Forelimb muscle (tissue), 1 donor: Measurements from ENCODE around the gene ICAM3. TPM values are rescaled to one million over a fixed set of nuclear protein-coding genes. Genes with fewer than 3 reads are reported as not detected.

ENCODE experiments used
- DNase-seq: peaks from one replicate; pipeline ENCODE4 v3.0.0-alpha.2; 2013; ENCODE audit warnings: low read depth
- polyA plus RNA-seq: library from polyadenylated mRNA; unstranded; fragments of 120-200 nt; gene quantifications from one replicate; pipeline ENCODE4 v1.2.1, GENCODE V29; 2013; ENCODE audit not compliant: insufficient read length

Gene ICAM3
- polyA plus RNA-seq, 1 donor = 4.9 TPM

GRCh38 chr19:10318807-10319682 lies 20.4 kb downstream of the ICAM3 start:
- DNase-seq = no peak

GRCh38 chr19:10317857-10318462 lies 21.5 kb downstream of the ICAM3 start:
- DNase-seq = no peak

GRCh38 chr19:10317045-10317856 lies 22.2 kb downstream of the ICAM3 start:
- DNase-seq = no peak

- DNase-seq = no peak
Measured at GRCh38 chr19:10316229-10317044, 23.0 kb downstream of the ICAM3 start.

GRCh38 chr19:10315335-10316214 lies 23.8 kb downstream of the ICAM3 start, which contains the start of gene FDX2:
Gene FDX2, minus strand, starts transcription at chr19:10316015. Its CDS starts 19 bp downstream, at chr19:10315996.
- peak; percentile 46 for DNase-seq

- DNase-seq = no peak
Measured at GRCh38 chr19:10309423-10309822, 30.0 kb downstream of the ICAM3 start, which contains the start of gene ZGLP1. Gene ZGLP1, minus strand, starts transcription at chr19:10309815.

GRCh38 chr19:10306327-10306726 lies 33.1 kb downstream of the ICAM3 start:
- no peak for DNase-seq

GRCh38 chr19:10305139-10305806 lies 34.2 kb downstream of the ICAM3 start:
- DNase-seq = no peak

- DNase-seq = no peak
Measured at GRCh38 chr19:10299545-10300458, 39.6 kb downstream of the ICAM3 start.

- no peak for DNase-seq
Measured at GRCh38 chr19:10295847-10296591, 43.4 kb downstream of the ICAM3 start.

GRCh38 chr19:10295305-10295846 lies 44.0 kb downstream of the ICAM3 start:
- DNase-seq = no peak

GRCh38 chr19:10294368-10294697 lies 45.1 kb downstream of the ICAM3 start:
- no peak for DNase-seq

GRCh38 chr19:10293637-10294367 lies 45.6 kb downstream of the ICAM3 start:
- DNase-seq = no peak

GRCh38 chr19:10292789-10293636 lies 46.4 kb downstream of the ICAM3 start:
- DNase-seq = no peak

GRCh38 chr19:10292206-10292788 lies 47.1 kb downstream of the ICAM3 start:
- no peak for DNase-seq
